HCT116 (cell line): ENCODE measurements around the gene IL18BP. TPM values are rescaled to one million over a fixed set of nuclear protein-coding genes. Genes with fewer than 3 reads are reported as not detected.

Experiments used
- ATAC-seq: fragments of 200-7000 bp; cut with Tn5 transposase; 2 replicates; pipeline ENCODE4 v1.9.1; 2020; ENCODE audit warnings: mild to moderate bottlenecking, moderate library complexity
- BruUV-seq: library from RNA; stranded (reverse); fragments of 400-500 nt; replicated peaks from 2 replicates; lab custom pipeline; 2021; lab: Mats Ljungman, UMichigan
- CTCF ChIA-PET: fragments of 300-600 bp; sonication (Branson Sonifier 250); formaldehyde crosslinking; loops from one replicate; lab custom pipeline; 2021; ENCODE audit warnings: antibody characterized with exemption; lab: Charles Lee
- POLR2A ChIA-PET: fragments of 300-600, 350-600 bp; sonication (Branson Sonifier 250); formaldehyde crosslinking; loops from one replicate; lab custom pipeline; 2021; ENCODE audit warnings: antibody characterized with exemption; lab: Charles Lee
- RAD21 ChIA-PET, 2 experiments: fragments of 300-600 bp; sonication (Branson Sonifier 250); formaldehyde crosslinking; loops; one replicate each; lab custom pipeline; 2023; ENCODE audit warnings: low total read pairs in 2 of 2; ENCODE audit not compliant: uncharacterized antibody in 2 of 2, unreplicated experiment in 2 of 2, low non-redundant PET in 1 of 2; lab: Charles Lee
- DNase-seq: peaks from one replicate; pipeline ENCODE4 v3.0.0-alpha.2; 2010; ENCODE audit warnings: low read depth, low spot score
- H2AFZ ChIP-seq: fragments of 200-600 bp; shearing (Covaris generic), sonication (generic); 2 replicates; pipeline ENCODE4 v1.6.1; 2017; ENCODE audit warnings: low read depth, mixed run types, mixed read lengths, antibody characterized with exemption, low read length; ENCODE audit not compliant: poor library complexity, severe bottlenecking
- H3K27ac ChIP-seq: 2 replicates; pipeline ENCODE4 v1.5.1; 2012; ENCODE audit warnings: low read depth, low read length
- H3K27me3 ChIP-seq: fragments of 200-600 bp; sonication (generic); 2 replicates; pipeline ENCODE4 v1.6.1; 2016; ENCODE audit warnings: mixed run types, low read length, mixed read lengths; ENCODE audit not compliant: insufficient read depth
- H3K36me3 ChIP-seq, 2 experiments: fragments of 200-500 bp in 1 of 2; fragments of 200-600 bp in 1 of 2; sonication (Bioruptor generic) in 1 of 2; sonication (generic) in 1 of 2; 2 replicates each; pipeline versions ENCODE4 v1.5.1 to v1.6.1; 2014 to 2016; ENCODE audit warnings: low read length in 2 of 2, inconsistent platforms in 1 of 2, mixed read lengths in 1 of 2, mixed run types in 1 of 2; ENCODE audit not compliant: insufficient read depth in 2 of 2, control insufficient read depth in 1 of 2
- H3K4me1 ChIP-seq, 2 experiments: fragments of 200-600 bp in 1 of 2; sonication (generic) in 1 of 2; 2 replicates each; pipeline versions ENCODE4 v1.5.1 to v1.6.1; 2012 to 2017; ENCODE audit warnings: low read length in 2 of 2, inconsistent platforms in 1 of 2, mild to moderate bottlenecking in 1 of 2, mixed read lengths in 1 of 2, mixed run types in 1 of 2, moderate library complexity in 1 of 2; ENCODE audit not compliant: insufficient read depth in 2 of 2, control insufficient read depth in 1 of 2
- H3K4me2 ChIP-seq: fragments of 200-600 bp; sonication (generic); 2 replicates; pipeline ENCODE4 v1.6.1; 2017; ENCODE audit warnings: mixed run types, low read length, mixed read lengths
- H3K4me3 ChIP-seq, 2 experiments: fragments of 200-600 bp in 1 of 2; sonication (generic) in 1 of 2; replicated peaks in 1 of 2; 2 replicates each; pipeline ENCODE4 v1.5.1; 2011 to 2016; ENCODE audit warnings: low read length in 2 of 2, control low read depth in 1 of 2, low read depth in 1 of 2, mild to moderate bottlenecking in 1 of 2, mixed read lengths in 1 of 2, mixed run types in 1 of 2
- H3K79me2 ChIP-seq: fragments of 200-600 bp; sonication (generic); 2 replicates; pipeline ENCODE4 v1.6.1; 2017; ENCODE audit warnings: mild to moderate bottlenecking, mixed run types, low read length, moderate library complexity, mixed read lengths; ENCODE audit not compliant: insufficient read depth
- H3K9ac ChIP-seq: fragments of 200-600 bp; sonication (generic); 2 replicates; pipeline ENCODE4 v1.6.1; 2016; ENCODE audit warnings: low read length, mixed read lengths
- H3K9me2 ChIP-seq: fragments of 200-600 bp; sonication (generic), shearing (Covaris generic); 2 replicates; pipeline ENCODE4 v1.6.1; 2017; ENCODE audit warnings: mixed run types, mild to moderate bottlenecking, moderate library complexity; ENCODE audit not compliant: insufficient read depth
- H3K9me3 ChIP-seq, 2 experiments: fragments of 200-500 bp in 1 of 2; fragments of 200-600 bp in 1 of 2; sonication (Bioruptor generic) in 1 of 2; sonication (generic) in 1 of 2; 2 replicates each; pipeline ENCODE4 v1.6.1; 2014 to 2017; ENCODE audit warnings: low read length in 2 of 2, mixed read lengths in 2 of 2, inconsistent platforms in 1 of 2, low read depth in 1 of 2, mild to moderate bottlenecking in 1 of 2, mixed run types in 1 of 2, moderate library complexity in 1 of 2; ENCODE audit not compliant: control insufficient read depth in 1 of 2, insufficient read depth in 1 of 2
- H4K20me1 ChIP-seq: fragments of 200-600 bp; sonication (generic), shearing (Covaris generic); 2 replicates; pipeline ENCODE4 v1.6.1; 2017; ENCODE audit warnings: mixed run types, mild to moderate bottlenecking, moderate library complexity; ENCODE audit not compliant: insufficient read depth
- EZH2 ChIP-seq: fragments of 200-600 bp; sonication (generic); IDR thresholded peaks from 2 replicates; pipeline ENCODE4 v1.6.1; 2017; ENCODE audit warnings: antibody characterized with exemption, mixed run types
- JUND ChIP-seq: IDR thresholded peaks from 2 replicates; pipeline ENCODE4 v1.6.1; 2012
- POLR2A ChIP-seq: IDR thresholded peaks from 2 replicates; pipeline ENCODE4 v1.7.0; 2011; ENCODE audit warnings: borderline replicate concordance; ENCODE audit not compliant: insufficient read depth, insufficient read length; ENCODE audit errors: extremely low read depth
- POLR2AphosphoS5 ChIP-seq: IDR thresholded peaks from 2 replicates; pipeline ENCODE4 v1.6.1; 2011; ENCODE audit warnings: mild to moderate bottlenecking, low read depth, low read length, moderate library complexity
- SP1 ChIP-seq: IDR thresholded peaks from 2 replicates; pipeline ENCODE4 v1.6.1; 2012; ENCODE audit warnings: low read depth
- TCF7L2 ChIP-seq: IDR thresholded peaks from 2 replicates; pipeline ENCODE4 v1.7.0; 2011; ENCODE audit warnings: borderline replicate concordance, inconsistent platforms; ENCODE audit not compliant: insufficient read depth, insufficient read length; ENCODE audit errors: extremely low read depth
- YY1 ChIP-seq: IDR thresholded peaks from 2 replicates; pipeline ENCODE4 v1.6.1; 2011; ENCODE audit warnings: low read length, low read depth, moderate library complexity, mild to moderate bottlenecking; ENCODE audit not compliant: insufficient replicate concordance; ENCODE audit errors: extremely low read depth
- intact Hi-C: fragments of 100-400 bp; cut with micrococcal nuclease; formaldehyde crosslinking; loops from 2 replicates; pipeline ENCODE4 v1.10.0; 2022
- total RNA-seq: library from RNA; stranded (reverse); gene quantifications from one replicate; pipeline ENCODE4 v1.2.1, GENCODE V29; 2021; ENCODE audit not compliant: unreplicated experiment
- TF ChIP-seq, protein P1 (sequence below), 3 experiments: fragments of 200-600 bp in 1 of 3; sonication (generic) in 1 of 3; IDR thresholded peaks in 2 of 3; conservative IDR thresholded peaks in 1 of 3; 2 replicates each; pipeline ENCODE4 v1.5.1; 2012 to 2017; ENCODE audit warnings: low read depth in 2 of 3, low read length in 2 of 3, antibody characterized with exemption in 1 of 3, borderline replicate concordance in 1 of 3, control low read depth in 1 of 3, mild to moderate bottlenecking in 1 of 3, mixed read lengths in 1 of 3, mixed run types in 1 of 3, moderate library complexity in 1 of 3; ENCODE audit not compliant: insufficient read depth in 1 of 3
- TF ChIP-seq, protein P2 (sequence below): IDR thresholded peaks from 2 replicates; pipeline ENCODE4 v1.6.1; 2012

IL18BP gene
- total RNA-seq, 1 experiment from 2014 or later = 9.8 TPM

- TF ChIP-seq, protein P1, sequence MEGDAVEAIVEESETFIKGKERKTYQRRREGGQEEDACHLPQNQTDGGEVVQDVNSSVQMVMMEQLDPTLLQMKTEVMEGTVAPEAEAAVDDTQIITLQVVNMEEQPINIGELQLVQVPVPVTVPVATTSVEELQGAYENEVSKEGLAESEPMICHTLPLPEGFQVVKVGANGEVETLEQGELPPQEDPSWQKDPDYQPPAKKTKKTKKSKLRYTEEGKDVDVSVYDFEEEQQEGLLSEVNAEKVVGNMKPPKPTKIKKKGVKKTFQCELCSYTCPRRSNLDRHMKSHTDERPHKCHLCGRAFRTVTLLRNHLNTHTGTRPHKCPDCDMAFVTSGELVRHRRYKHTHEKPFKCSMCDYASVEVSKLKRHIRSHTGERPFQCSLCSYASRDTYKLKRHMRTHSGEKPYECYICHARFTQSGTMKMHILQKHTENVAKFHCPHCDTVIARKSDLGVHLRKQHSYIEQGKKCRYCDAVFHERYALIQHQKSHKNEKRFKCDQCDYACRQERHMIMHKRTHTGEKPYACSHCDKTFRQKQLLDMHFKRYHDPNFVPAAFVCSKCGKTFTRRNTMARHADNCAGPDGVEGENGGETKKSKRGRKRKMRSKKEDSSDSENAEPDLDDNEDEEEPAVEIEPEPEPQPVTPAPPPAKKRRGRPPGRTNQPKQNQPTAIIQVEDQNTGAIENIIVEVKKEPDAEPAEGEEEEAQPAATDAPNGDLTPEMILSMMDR (IDR thresholded peaks at IDR 0.05 in 2 of 3, conservative IDR thresholded peaks at IDR 0.05 in 1 of 3; ENCODE audit: borderline replicate concordance in 1 of 3, insufficient read depth in 1 of 3, low read depth in 2 of 3, low read length in 2 of 3) = no peak; a peak in 1 of 6 replicates
Observed at GRCh38 chr11:72040491-72041363, 42.0 kb downstream of the IL18BP start (continued).

DNA sequence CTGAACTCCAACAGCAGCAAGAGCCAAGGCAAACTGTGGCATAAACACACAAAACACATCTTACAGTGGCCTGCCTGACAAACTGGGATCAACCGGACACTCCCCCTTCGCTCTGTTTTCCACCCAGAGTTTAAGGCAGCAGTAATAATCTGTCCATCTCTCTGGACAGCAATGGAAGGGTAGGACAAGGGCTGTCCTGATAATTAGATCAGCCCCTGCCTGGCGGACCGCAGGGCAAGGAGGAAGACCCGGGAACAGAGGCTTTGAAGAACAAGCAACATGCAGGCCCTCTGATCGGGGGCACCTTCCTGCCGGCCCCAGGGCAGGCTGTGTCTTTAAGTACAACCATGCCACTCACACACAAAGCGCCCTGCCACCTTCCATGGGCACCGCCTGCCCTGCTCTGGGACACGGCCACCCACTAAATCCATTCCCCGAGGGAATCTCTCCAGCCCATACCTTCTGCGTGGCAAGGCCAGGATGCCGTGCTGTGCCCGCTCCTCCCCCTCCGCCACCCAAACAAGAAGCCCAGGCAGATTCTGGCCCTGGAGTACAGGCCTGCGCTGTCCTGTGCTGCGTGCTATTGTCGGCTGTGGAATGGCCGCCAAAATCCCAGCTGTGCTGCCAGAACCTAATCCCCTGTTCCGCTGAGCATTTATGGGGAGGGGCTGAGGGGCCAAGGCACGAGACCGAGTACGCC lies 42.8 kb downstream of the IL18BP start:
- intact Hi-C loops = loop anchor here (5.0 kb wide), 1 partner anchor 36 kb away; no protein-coding TSS in a partner anchor
- H3K9ac ChIP-seq = peak overlapping the region; percentile 63
- no peaks in the 10 kb centered on the region for H3K9me2 ChIP-seq
- ChIA-PET POLR2A (no interaction called here), RAD21 (no interaction called here), CTCF (interaction anchor here (2.2 kb wide), 1 partner anchor 16 kb away, joined by 10 read pairs; no protein-coding TSS in a partner anchor)
- H3K4me2 ChIP-seq = peak overlapping the region; percentile 81
- TF ChIP-seq, protein P2, sequence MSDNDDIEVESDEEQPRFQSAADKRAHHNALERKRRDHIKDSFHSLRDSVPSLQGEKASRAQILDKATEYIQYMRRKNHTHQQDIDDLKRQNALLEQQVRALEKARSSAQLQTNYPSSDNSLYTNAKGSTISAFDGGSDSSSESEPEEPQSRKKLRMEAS = peak; percentile 23
- TF ChIP-seq JUND (0 out of 2 replicates have a peak, but pooled peaks have one; percentile 37), YY1 (peak; percentile 66), POLR2AphosphoS5 (peak; percentile 64), TCF7L2 (peak; percentile 39), POLR2A (no peak), SP1 (peak; percentile 74), EZH2 (no peak)
- H2AFZ ChIP-seq = no peak overlapping the region
- no TSS peak for BruUV-seq
- ATAC-seq = peak; percentile 74
- H3K9me3 ChIP-seq = no peaks in the 10 kb centered on the region
- H3K79me2 ChIP-seq = peaks cover 92% of the 10 kb centered on the region
- H3K4me1 ChIP-seq = peaks cover 24 to 53% of the 10 kb centered on the region in 2 experiments
- no peaks in the 10 kb centered on the region for H4K20me1 ChIP-seq
- H3K27me3 ChIP-seq = no peaks in the 10 kb centered on the region
- H3K36me3 ChIP-seq = no peaks in the 10 kb centered on the region
- H3K4me3 ChIP-seq = peak overlapping the region; percentile 57 to 63
- peak; percentile 40 for DNase-seq
- peak overlapping the region; percentile 83 for H3K27ac ChIP-seq
